ENCODE measurements around the gene RNF214.
"Not testable (repeated sequence)": the region's sequence is repeated elsewhere in the genome, so short reads cannot be mapped to it uniquely, and the experiment has no call there.

RNF214 gene

DNA sequence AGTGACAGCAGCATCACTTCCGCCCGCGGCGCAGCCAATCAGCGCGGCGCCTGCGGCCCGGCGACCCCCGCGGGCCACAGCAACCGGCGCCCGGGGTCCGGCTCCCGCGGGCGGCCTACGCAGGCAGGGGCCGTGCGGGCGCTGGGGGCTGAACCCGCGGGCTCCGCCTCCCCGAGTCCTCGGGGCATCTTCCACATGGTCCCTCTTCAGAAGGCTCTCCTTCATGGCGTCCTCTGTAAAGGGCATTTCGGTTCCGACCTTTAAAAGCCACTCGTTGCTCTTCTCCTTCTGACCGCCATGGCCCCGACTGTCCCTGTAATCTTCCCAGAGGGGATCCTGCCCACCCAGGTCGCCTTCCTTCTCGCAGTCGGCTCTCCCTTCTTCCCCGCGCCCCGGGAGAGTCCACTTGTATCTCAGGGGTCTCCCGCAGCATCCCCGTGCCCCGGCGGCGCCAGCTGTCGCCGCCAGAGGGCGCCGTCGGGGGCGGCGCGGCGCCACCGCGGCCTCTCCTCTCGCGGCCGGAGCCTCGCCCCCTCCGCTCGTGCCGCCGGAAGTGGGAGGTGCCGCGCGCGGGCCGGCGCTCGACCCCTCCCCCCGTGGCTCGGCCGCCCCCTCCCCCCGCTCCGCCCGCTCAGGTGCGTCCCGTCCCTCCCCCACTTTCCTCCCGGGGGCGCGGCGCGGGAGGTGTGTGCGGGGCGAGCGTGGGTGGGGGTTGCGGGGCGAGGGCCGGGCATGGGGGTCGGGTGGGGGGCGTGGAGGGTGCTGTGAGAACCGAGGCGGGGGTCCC, at the start of gene RNF214:
TSS of gene RNF214 (plus strand) at position 580 of the 787 bp plus-strand sequence. CDS start 1,602 bp downstream, outside the sequence.
- DNase-seq: peak; percentile 72 to 87

- DNase-seq: not testable (repeated sequence)
These were observed 49.3 kb upstream of the RNF214 start for GRCh38 chr11:117183178-117183577.

- no peak for DNase-seq
These were observed 48.6 kb upstream of the RNF214 start for GRCh38 chr11:117183724-117184349.

GRCh38 chr11:117185736-117186430, 46.6 kb upstream of the RNF214 start:
- no peak for DNase-seq

DNA sequence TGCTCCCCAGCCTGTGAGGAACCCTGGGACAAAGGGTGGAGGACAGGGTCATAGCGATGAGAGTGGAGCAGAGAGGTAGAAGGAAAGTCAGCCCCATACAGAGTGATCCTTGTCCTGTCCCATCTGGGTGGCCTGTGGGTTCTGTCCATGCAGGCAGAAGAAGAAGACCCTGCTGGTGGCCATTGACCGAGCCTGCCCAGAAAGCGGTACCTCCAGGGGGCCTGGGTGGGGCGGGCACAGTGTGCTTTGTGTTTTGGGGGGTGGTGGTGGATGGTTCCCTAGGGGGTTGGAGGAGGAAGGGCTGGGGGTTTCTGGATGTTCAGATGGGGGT, 46.1 kb upstream of the RNF214 start:
- DNase-seq: no peak

DNA sequence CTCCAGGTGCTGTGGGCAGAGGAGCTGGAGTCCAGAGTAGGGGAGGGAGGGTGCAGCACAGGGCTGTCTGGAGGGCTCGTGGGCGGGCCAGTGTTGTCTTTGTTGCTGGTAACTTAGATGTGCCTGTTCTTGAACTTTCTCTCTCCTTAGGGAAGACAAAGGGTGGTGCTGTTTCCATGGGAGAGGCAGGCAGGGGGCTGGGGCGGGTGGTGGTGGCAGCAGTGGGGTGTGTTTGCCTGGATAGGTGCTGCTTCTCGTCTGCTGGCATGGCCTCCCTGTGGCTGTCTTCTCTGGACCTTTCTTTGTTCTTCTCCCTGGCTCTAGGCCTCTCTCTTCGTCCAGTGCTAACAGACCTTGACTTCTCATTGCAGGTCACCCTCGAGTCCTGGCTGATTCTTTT, 45.5 kb upstream of the RNF214 start:
- no peak for DNase-seq

DNA sequence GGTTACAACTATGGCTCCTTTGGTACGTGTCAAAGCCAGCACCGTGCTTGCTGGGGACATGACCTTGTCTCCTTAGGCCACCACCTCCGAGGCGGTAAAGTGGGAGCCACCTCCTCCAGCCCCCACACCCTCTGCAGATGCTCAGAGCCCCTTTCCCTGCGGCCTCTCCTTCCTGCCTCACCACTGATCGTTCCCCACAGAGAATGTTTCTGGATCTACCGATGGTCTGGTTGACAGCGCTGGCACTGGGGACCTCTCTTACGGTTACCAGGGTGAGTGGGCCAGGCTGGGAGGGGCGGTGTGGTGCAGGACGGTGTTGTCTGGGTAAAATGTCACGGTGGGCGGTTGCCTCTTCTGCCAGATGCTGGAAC, 45.1 kb upstream of the RNF214 start:
- DNase-seq: no peak

DNA sequence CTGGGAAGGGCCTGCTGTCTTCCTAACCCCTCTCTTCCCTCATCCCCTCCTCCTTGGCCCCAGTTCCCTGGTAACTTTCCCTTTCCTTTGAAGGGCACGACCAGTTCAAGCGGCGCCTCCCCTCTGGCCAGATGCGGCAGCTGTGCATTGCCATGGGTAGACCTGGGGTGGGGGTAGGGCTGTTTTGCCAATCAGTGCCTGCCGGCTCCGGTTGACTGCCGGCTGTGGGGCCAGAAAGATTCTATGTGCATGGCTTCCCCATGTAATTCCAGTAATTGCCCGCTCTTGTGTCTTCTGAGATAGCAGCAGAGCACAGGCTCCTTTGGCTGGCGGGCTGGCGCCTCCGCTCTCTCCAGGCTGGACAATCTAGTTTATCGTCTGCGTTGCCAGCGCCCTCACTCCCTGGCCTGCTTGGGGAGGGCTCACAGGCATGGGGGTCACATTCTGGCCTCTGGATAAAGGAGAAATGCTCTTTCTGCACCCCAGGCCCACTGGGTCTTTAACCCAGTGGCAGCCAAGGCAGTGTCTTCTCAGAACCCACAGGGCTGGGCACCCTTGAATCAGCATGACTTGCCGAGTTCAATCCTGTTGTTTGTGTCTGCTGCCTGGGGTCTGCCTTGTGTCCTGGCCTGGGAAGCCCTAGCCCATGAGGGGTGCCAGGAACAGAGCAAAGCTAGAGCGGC, 44.5 kb upstream of the RNF214 start:
- no peak for DNase-seq

GRCh38 chr11:117188620-117189081, 43.8 kb upstream of the RNF214 start:
- DNase-seq: no peak

DNA sequence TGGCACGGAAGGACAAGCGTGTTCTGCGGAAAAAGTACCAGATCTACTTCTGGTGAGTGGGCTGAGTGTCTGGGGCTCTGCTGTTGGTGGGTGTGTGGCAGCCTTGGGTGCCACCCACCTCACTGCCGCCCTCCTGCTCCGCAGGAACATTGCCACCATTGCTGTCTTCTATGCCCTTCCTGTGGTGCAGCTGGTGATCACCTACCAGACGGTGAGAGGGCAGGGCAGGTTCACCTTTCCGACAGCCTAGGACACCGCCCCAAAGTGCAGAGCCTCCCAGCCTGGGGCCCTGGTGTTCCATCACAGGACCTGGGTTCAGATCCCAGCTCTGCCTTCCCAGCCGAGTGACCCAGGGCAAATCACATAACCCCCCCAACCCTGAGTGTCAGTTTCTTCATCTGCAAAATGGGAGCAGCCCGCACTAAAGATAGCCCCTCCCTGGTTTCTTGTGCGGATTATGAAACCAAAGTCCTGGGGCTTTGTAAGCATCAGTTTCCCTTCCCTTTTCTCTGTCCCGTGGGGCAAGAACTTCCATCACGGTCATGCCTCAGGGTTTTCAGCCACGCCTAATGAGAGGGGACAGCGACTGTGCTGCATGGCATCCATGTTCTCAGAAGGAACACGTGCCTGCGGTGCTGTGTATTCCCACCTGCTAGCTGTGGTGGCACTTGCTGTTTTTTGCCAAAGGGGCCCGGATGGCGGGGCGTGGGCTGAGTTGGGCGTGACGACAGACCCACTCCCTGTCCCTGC, 43.1 kb upstream of the RNF214 start:
- DNase-seq: no peak

DNA sequence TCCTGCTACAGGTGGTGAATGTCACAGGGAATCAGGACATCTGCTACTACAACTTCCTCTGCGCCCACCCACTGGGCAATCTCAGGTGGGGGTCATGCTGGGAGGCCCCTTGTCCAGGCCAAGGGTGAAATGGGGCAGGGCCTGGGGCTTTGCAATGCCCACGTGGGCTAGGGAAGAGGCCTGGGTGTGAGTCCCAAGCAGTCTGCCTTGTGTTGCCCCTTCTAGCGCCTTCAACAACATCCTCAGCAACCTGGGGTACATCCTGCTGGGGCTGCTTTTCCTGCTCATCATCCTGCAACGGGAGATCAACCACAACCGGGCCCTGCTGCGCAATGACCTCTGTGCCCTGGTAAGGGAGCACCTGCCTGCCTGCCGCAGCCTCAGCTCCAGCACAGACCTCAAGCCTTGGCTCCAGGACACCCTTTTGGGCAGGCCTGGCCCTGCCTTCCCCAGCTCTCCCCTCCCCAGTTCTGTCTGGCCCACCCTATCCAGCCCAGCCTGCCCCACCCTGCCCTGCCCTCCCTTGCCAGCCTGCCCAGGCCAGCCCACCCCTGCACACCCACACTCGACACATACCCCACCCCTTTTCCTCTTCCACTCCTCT, 42.4 kb upstream of the RNF214 start:
- DNase-seq: no peak

GRCh38 chr11:117191680-117192400, 40.6 kb upstream of the RNF214 start:
- DNase-seq: no peak

DNA sequence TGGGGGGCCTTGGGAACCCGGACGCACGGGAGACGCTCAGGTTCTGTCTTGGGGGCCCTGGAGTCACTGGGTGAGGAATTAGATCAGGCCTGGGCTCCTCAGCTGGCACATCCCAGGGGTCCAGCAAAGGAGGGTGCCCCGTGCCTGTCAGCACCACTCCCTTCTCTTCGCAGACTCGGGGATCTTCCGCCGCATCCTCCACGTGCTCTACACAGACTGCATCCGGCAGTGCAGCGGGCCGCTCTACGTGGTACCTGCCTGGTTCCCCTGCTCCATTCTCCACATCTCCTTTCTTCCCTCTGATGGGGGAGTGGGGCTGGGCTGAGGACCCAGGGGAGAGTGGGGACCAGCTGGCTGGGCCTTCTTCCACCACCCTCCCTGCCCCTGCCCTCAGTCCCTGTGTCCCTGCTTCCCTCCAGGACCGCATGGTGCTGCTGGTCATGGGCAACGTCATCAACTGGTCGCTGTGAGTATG, 40.0 kb upstream of the RNF214 start:
- DNase-seq: no peak

DNA sequence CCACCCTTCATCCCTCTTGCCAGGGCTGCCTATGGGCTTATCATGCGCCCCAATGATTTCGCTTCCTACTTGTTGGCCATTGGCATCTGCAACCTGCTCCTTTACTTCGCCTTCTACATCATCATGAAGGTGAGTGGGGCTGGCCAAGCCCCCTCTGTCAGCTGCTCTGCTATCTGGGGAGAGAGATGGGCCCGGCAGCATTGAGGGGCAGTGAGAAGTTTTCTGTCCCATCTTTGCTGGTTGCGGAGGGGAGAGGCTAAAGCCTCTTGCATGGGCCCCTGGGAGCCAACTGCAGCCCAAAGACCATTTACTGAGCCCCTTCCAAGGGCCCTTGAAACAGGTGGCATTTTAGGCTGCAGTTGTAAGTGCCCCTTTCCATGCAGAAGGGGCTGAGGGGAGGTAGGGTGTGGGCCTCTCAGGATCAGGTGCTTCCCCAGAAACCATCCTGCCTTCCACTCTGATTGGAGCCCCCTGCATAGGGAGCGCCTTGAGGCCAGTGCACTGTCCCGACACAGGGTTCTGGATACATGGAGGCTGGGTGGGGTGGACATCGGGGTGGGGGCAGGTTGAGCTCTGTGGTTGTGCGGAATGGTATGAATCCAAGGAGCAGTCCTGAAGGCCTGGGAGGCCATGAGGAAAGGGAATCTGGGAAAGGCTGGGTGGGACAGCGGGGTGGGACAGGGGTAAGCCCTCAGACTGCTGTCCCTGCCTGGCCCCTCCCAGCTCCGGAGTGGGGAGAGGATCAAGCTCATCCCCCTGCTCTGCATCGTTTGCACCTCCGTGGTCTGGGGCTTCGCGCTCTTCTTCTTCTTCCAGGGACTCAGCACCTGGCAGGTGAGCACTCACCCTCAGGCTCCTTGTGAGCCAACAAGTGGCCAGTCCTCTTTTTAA, 39.1 kb upstream of the RNF214 start:
- DNase-seq: no peak

- no peak for DNase-seq
These were observed 38.2 kb upstream of the RNF214 start for GRCh38 chr11:117194267-117194666.

- no peak for DNase-seq
These were observed 37.2 kb upstream of the RNF214 start for GRCh38 chr11:117195258-117195657.

DNA sequence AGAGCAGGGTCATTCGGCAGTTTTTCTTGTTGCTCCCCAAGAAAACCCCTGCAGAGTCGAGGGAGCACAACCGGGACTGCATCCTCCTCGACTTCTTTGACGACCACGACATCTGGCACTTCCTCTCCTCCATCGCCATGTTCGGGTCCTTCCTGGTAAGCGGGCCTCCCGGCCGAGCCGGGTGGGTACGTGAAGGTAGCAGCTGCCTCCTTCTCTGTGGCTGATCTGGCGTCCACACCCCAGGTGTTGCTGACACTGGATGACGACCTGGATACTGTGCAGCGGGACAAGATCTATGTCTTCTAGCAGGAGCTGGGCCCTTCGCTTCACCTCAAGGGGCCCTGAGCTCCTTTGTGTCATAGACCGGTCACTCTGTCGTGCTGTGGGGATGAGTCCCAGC, 36.7 kb upstream of the RNF214 start:
- DNase-seq: no peak

GRCh38 chr11:117197006-117197405, 35.5 kb upstream of the RNF214 start:
- no peak for DNase-seq

DNA sequence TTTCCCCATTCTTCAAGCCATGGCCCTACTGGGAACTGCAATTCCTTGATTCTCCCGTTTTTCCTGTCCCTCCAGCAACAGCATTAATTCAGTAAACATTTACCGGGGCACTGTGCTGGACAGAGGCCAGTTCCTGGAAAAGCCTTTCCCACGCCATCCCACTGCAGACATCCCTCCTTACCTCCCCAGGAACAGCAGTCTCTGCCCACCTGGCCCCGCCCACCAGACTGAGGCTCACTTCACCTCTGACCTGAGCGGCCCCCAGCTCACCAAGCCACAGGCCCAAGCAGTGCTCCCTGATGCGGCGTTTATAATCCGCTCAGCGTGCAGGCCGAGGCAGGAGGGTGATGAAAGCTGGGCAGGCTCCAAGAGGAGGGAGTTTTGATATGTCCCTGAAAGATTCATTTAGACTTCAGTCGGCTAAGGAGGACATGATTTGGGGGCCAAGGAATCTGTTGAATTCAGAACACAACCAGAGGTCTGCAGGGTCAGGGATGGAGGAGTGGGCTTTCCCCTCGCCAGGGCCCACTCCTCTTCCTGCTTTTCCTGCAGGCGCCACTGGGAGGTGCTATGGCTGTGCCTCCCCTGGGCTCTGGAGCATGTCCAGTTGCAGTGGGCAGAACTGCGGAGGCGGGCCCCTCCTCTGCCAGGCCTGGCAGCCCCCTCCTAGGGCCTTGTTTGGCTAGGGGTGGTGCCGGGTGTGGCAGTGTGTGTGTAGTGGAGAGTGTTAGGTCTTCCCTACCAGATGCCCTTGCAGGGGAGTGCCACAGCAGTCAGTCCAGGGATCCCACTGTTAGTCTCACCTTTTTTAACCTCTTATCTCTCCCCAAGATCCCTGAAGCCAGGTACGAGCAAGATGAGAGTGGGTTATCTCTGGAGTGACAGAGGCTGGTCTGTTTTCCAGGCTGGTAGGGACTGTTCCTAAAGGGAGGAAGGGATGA, 34.7 kb upstream of the RNF214 start:
- DNase-seq: no peak

All from NCI-H1930 (cell line).